DND-41 (cell line): ENCODE results near the gene PAPPA.

ENCODE experiments used
- ATAC-seq: fragments of 200-7000 bp; cut with Tn5 transposase; 3 replicates; pipeline ENCODE4 v1.9.1; 2021; ENCODE audit warnings: low read depth; ENCODE audit not compliant: insufficient read depth
- DNase-seq: peaks from one replicate; pipeline ENCODE4 v3.0.0-alpha.2; 2020
- H2AFZ ChIP-seq: 2 replicates; pipeline ENCODE4 v1.6.0; 2012; ENCODE audit warnings: low read depth, low read length
- H3K27ac ChIP-seq: 2 replicates; pipeline ENCODE4 v1.5.1; 2012; ENCODE audit warnings: low read length, inconsistent platforms
- H3K27me3 ChIP-seq: fragments of 200-600 bp; sonication (generic); 2 replicates; pipeline ENCODE4 v1.6.0; 2012; ENCODE audit warnings: low read length, mild to moderate bottlenecking, inconsistent platforms; ENCODE audit not compliant: insufficient read depth, poor library complexity
- H3K36me3 ChIP-seq: 2 replicates; pipeline ENCODE4 v1.5.1; 2012; ENCODE audit warnings: low read length, inconsistent platforms; ENCODE audit not compliant: insufficient read depth
- H3K4me1 ChIP-seq: 2 replicates; pipeline ENCODE4 v1.5.1; 2012; ENCODE audit warnings: mild to moderate bottlenecking, low read length; ENCODE audit not compliant: insufficient read depth
- H3K4me2 ChIP-seq: 2 replicates; pipeline ENCODE4 v1.6.0; 2012; ENCODE audit warnings: mild to moderate bottlenecking, moderate library complexity, low read length, inconsistent platforms; ENCODE audit not compliant: insufficient read depth
- H3K4me3 ChIP-seq, 2 experiments: fragments of 200-600 bp in 1 of 2; shearing (Covaris generic) in 1 of 2; 2 replicates each; pipeline ENCODE4 v1.5.1; 2012 to 2016; ENCODE audit warnings: inconsistent platforms in 2 of 2, low read length in 2 of 2, mild to moderate bottlenecking in 2 of 2, low read depth in 1 of 2, moderate library complexity in 1 of 2
- H3K79me2 ChIP-seq: 2 replicates; pipeline ENCODE4 v1.6.0; 2012; ENCODE audit warnings: low read length, inconsistent platforms; ENCODE audit not compliant: insufficient read depth
- H3K9ac ChIP-seq: 2 replicates; pipeline ENCODE4 v1.6.0; 2012; ENCODE audit warnings: low read depth, mild to moderate bottlenecking, inconsistent platforms, low read length, moderate library complexity
- H3K9me3 ChIP-seq: 2 replicates; pipeline ENCODE4 v1.5.1; 2012; ENCODE audit warnings: low read length, moderate library complexity, mild to moderate bottlenecking, inconsistent platforms; ENCODE audit not compliant: insufficient read depth, severe bottlenecking
- H4K20me1 ChIP-seq: 2 replicates; pipeline ENCODE4 v1.6.0; 2012; ENCODE audit warnings: low read length; ENCODE audit not compliant: insufficient read depth
- CTCF ChIP-seq: IDR thresholded peaks from 2 replicates; pipeline ENCODE4 v1.5.1; 2012; ENCODE audit warnings: borderline replicate concordance, low read length, moderate library complexity, mild to moderate bottlenecking; ENCODE audit not compliant: poor library complexity, severe bottlenecking; ENCODE audit errors: extremely low read depth
- EZH2 ChIP-seq: IDR thresholded peaks from 3 replicates; pipeline ENCODE4 v1.6.1; 2012; ENCODE audit warnings: borderline replicate concordance, low read depth, mild to moderate bottlenecking, moderate library complexity, low read length, inconsistent platforms; ENCODE audit not compliant: severe bottlenecking

PAPPA gene

GRCh38 chr9:116247791-116248374 is 94.3 kb downstream of the PAPPA start:
- Histone ChIP-seq H3K79me2 (no peaks in the 10 kb centered on the region), H4K20me1 (no peaks in the 10 kb centered on the region), H3K9me3 (no peaks in the 10 kb centered on the region), H3K27me3 (no peaks in the 10 kb centered on the region), H3K9ac (no peak overlapping the region), H3K27ac (no peak overlapping the region), H2AFZ (no peak overlapping the region), H3K4me2 (no peak overlapping the region), H3K36me3 (no peaks in the 10 kb centered on the region), H3K4me1 (no peaks in the 10 kb centered on the region), H3K4me3 (no peak overlapping the region)
- no peak for TF ChIP-seq CTCF
- no peak for TF ChIP-seq EZH2
- ATAC-seq (no peak), DNase-seq (no peak)

- H2AFZ ChIP-seq, result no peak overlapping the region
- no peaks in the 10 kb centered on the region for H3K9me3 ChIP-seq
- H4K20me1 ChIP-seq, result no peaks in the 10 kb centered on the region
- H3K27me3 ChIP-seq, result no peaks in the 10 kb centered on the region
- ATAC-seq (no peak), DNase-seq (no peak)
- H3K27ac ChIP-seq, result no peak overlapping the region
- TF ChIP-seq EZH2, result no peak
- no peak for TF ChIP-seq CTCF
- H3K4me3 ChIP-seq, result no peak overlapping the region
- no peaks in the 10 kb centered on the region for H3K36me3 ChIP-seq
- H3K79me2 ChIP-seq, result no peaks in the 10 kb centered on the region
- no peak overlapping the region for H3K9ac ChIP-seq
- no peak overlapping the region for H3K4me2 ChIP-seq
- H3K4me1 ChIP-seq, result no peaks in the 10 kb centered on the region
Measured at GRCh38 chr9:116250891-116251290, 97.3 kb downstream of the PAPPA start.

DNA sequence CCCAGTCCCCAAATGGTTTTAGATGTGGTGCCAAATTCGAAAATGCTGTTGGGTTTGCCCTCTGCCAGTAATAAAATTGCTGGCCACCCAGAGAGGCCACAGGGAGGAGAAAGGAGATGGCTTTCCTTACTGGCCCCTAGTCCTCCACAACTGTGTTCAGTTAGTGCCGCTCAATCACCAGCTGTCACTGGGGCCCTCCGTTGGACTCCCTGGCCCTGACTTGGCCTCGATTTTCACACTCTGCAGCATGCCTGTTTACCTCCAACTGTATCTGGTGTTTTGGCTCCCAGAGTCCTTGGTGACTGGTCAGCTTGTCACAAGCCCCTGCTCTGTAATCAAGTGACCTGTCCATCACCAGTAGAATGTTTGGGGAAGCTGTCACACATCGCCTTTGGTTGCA is 97.8 kb downstream of the PAPPA start:
- Histone ChIP-seq H3K36me3 (no peaks in the 10 kb centered on the region), H3K4me3 (no peak overlapping the region), H3K27ac (no peak overlapping the region), H3K9me3 (no peaks in the 10 kb centered on the region), H3K4me1 (no peaks in the 10 kb centered on the region), H3K27me3 (no peaks in the 10 kb centered on the region), H3K4me2 (no peak overlapping the region), H4K20me1 (no peaks in the 10 kb centered on the region), H3K9ac (no peak overlapping the region), H3K79me2 (no peaks in the 10 kb centered on the region), H2AFZ (no peak overlapping the region)
- no peak for ATAC-seq
- no peak for DNase-seq
- TF ChIP-seq CTCF (no peak), EZH2 (no peak)

DNA sequence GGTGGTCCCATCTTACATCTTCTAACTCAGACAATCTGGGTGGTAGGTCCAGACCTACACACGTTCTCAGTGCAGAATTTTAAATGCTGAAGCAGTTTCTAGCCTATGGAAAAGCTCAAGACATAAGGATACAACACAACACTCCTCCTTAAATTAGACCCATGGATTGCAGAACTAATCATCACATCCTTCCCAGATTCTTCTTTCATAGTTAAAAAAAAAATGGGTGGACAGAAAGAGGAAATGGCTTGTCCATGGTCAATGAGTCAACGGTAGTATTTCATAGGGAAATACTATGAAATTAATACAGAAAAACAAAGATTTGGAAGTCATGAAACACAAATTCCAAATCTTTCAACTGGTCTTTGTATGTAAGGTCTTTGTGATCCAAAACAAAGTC is 106.9 kb downstream of the PAPPA start:
- no peaks in the 10 kb centered on the region for H3K27me3 ChIP-seq

More for the DNA sequence above, 106.9 kb downstream of the PAPPA start:
- no peaks in the 10 kb centered on the region for H3K4me1 ChIP-seq
- no peaks in the 10 kb centered on the region for H4K20me1 ChIP-seq
- no peaks in the 10 kb centered on the region for H3K9me3 ChIP-seq
- H3K27ac ChIP-seq, result no peak overlapping the region
- no peak overlapping the region for H3K4me2 ChIP-seq
- H3K36me3 ChIP-seq, result no peaks in the 10 kb centered on the region
- no peak overlapping the region for H3K4me3 ChIP-seq
- ATAC-seq, result no peak
- H3K79me2 ChIP-seq, result no peaks in the 10 kb centered on the region
- DNase-seq, result no peak
- TF ChIP-seq CTCF (no peak), EZH2 (no peak)
- H2AFZ ChIP-seq, result no peak overlapping the region
- no peak overlapping the region for H3K9ac ChIP-seq
